ENCODE measurements around the gene TEX19. TPM values are rescaled to one million over a fixed set of nuclear protein-coding genes. Genes with fewer than 3 reads are reported as not detected.
A peak's percentile ranks its signal among the peaks of the same experiment; 100 is the strongest.

The TEX19 gene
- total and polyA plus RNA-seq, 2 of the 4 experiments (the other 2 are of a cell fraction): under 0.01 to 0.03 TPM

GRCh38 chr17:82407255-82407654, 48.2 kb downstream of the TEX19 start:
- Histone ChIP-seq H4K8ac (ENCODE audit: low read depth in 2 of 2, low read length in 2 of 2) (no peak overlapping the region), H4K5ac (ENCODE audit: low read depth, low read length) (no peak overlapping the region), H2AK5ac (ENCODE audit: low read depth, low read length) (no peak overlapping the region), H3K27ac (ENCODE audit: insufficient read depth, low read length) (no peak overlapping the region), H3K18ac (ENCODE audit: low read depth, low read length) (no peak overlapping the region), H3K56ac (ENCODE audit: extremely low read depth, insufficient read depth, low read length) (no peak overlapping the region), H3K79me1 (ENCODE audit: low read depth in 1 of 2, low read length in 2 of 2) (peaks cover 0 to 3% of the 10 kb centered on the region in 2 experiments; a peak in 1 of 4 replicates), H2BK15ac (ENCODE audit: low read depth, low read length) (no peak overlapping the region), H3K9me3 (ENCODE audit: control insufficient read depth, insufficient read depth, low read length) (no peaks in the 10 kb centered on the region), H3K14ac (replicated peaks; ENCODE audit: low read depth, low read length) (no peak overlapping the region), H2AK9ac (replicated peaks; ENCODE audit: low read depth, low read length, poor library complexity) (no peak overlapping the region), H3K4me2 (ENCODE audit: low read depth, low read length) (no peak overlapping the region), H3K9ac (ENCODE audit: low read depth, low read length) (no peak overlapping the region), H2BK5ac (ENCODE audit: low read depth, low read length, poor library complexity, severe bottlenecking) (no peak overlapping the region), H3K4ac (ENCODE audit: low read depth, low read length) (no peak overlapping the region), H2BK20ac (ENCODE audit: low read depth, low read length) (no peak overlapping the region), H3K23ac (ENCODE audit: low read depth, low read length) (no peak overlapping the region), H4K91ac (ENCODE audit: insufficient read depth, low read depth, low read length) (no peak overlapping the region), H4K20me1 (ENCODE audit: insufficient read depth, low read length) (no peaks in the 10 kb centered on the region; the same call in 1 of the 2 replicates), H3K27me3 (ENCODE audit: control insufficient read depth, insufficient read depth, low read length) (no peaks in the 10 kb centered on the region), H3K4me3 (ENCODE audit: insufficient read depth, low read depth, low read length) (no peak overlapping the region), H2BK120ac (ENCODE audit: low read depth, low read length) (no peak overlapping the region), H2AFZ (replicated peaks; ENCODE audit: low read length, poor library complexity) (peak overlapping the region; percentile 14), H3K36me3 (ENCODE audit: control insufficient read depth, insufficient read depth, low read length) (peaks cover 5% of the 10 kb centered on the region; the same call in 1 of the 2 replicates), H3K9me1 (ENCODE audit: insufficient read depth, low read length) (no peaks in the 10 kb centered on the region), H3K4me1 (ENCODE audit: control insufficient read depth, insufficient read depth, low read length) (no peaks in the 10 kb centered on the region)
- dilution Hi-C loops (cut with HindIII; ENCODE audit: low sequenced_read_pairs, unreplicated experiment): no loop called here
- intact Hi-C loops (cut with micrococcal nuclease): no loop called here
- in situ Hi-C loops (cut with MboI; ENCODE audit: low sequenced_read_pairs): loop anchor here (5.0 kb wide), 1 partner anchor 55 kb away; no protein-coding TSS in a partner anchor
- POLR2A ChIA-PET (ENCODE audit: unreplicated experiment): no interaction called here
- ATAC-seq (ENCODE audit: low read depth) (no peak), DNase-seq (peak; percentile 13)
- WGBS, 2 experiments (ENCODE audit: extremely low coverage in 2 of 2, insufficient read length in 1 of 2): 93% methylated on average over 3 of the region's 13 CpGs; no CpG with 5 or more reads in 1 of the 2 experiments
- CTCF ChIA-PET: no interaction called here
- no TSS peak for BruUV-seq (replicated peaks)
- TF ChIP-seq MAZ (IDR thresholded peaks at IDR 0.05; ENCODE audit: borderline replicate concordance, low read depth, low read length): no peak
- no peak for TF ChIP-seq USF2 (IDR thresholded peaks at IDR 0.05; ENCODE audit: low read depth, low read length)
- no peak for TF ChIP-seq BHLHE40 (IDR thresholded peaks at IDR 0.05; ENCODE audit: low read depth, low read length)
- no peak for TF ChIP-seq CTCF (conservative IDR thresholded peaks at IDR 0.05; ENCODE audit: low read depth, low read length)
- no peak for TF ChIP-seq RAD21 (IDR thresholded peaks at IDR 0.05; ENCODE audit: low read length)
- no peak for TF ChIP-seq MAFK (IDR thresholded peaks at IDR 0.05; ENCODE audit: low read depth, low read length)
- TF ChIP-seq RCOR1 (IDR thresholded peaks at IDR 0.05; ENCODE audit: insufficient replicate concordance, low read length): no peak
- TF ChIP-seq POLR2A (IDR thresholded peaks at IDR 0.05; ENCODE audit: low read depth, low read length): no peak
- no peak for TF ChIP-seq ELK1 (IDR thresholded peaks at IDR 0.05; ENCODE audit: borderline replicate concordance, low read depth, low read length)

Data from IMR-90 (cell line).